Measurements from ENCODE around the gene LOXL3. TPM values are rescaled to one million over a fixed set of nuclear protein-coding genes. Genes with fewer than 3 reads are reported as not detected.

Gene LOXL3
- 0.32 to 0.65 TPM (median 0.45 TPM) in 5 replicates for total RNA-seq (2022; extraction: Qiagen RNA extraction; ENCODE audit: low read depth)

GRCh38 chr2:74553892-74554819, at the start of gene LOXL3, which contains the start of gene DOK1:
Gene LOXL3, minus strand, starts transcription at chr2:74553942. Its CDS starts 1,308 bp downstream, at chr2:74552634.
Gene DOK1, plus strand, starts transcription at chr2:74554720. Its CDS starts 35 bp downstream, at chr2:74554755.

DNA sequence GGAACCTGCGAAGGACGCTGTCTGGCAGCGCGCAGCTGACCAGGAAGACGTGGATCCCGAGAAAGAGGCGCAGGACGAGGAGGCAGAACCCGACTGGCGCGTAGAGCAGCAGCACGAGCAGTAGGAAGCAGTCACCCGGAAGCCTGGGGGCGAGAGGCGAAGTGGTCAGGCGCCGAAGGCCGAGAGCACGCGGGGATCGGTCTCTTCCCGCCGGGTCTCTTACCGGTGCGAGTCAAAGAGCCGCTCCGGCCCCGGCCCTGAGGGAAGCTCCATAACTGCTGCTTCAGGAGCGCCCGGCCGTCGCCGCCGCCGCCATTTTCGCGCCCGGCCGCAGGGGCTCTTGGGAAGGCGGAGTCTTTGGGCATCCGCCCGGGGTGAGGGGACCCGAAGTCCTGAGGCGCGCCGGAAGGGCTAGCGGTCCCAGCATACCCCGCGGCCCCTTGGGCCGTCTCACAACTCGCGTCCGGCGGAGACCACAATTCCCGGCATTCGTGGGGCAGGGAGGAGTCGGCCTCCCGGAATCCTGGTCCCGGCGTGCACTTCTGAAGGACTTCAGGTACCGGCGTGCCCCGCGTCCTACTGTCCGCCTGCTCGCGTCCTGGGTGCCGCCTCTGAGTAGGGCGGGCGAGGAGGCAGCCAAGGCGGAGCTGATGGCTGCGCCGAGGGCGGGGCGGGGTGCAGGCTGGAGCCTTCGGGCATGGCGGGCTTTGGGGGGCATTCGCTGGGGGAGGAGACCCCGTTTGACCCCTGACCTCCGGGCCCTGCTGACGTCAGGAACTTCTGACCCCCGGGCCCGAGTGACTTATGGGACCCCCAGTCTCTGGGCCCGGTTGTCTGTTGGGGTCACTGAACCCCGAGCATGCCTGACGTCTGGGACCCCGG, 24.1 kb downstream of the LOXL3 start, which contains the start of the genes AUP1 and HTRA2:
AUP1 (minus strand) TSS at position 350 of the 882 bp plus-strand sequence; CDS start at position 273, 77 bp downstream.
HTRA2 (plus strand) TSS at position 577 of the 882 bp plus-strand sequence; CDS start at position 651, 74 bp downstream.

GRCh38 chr2:74525717-74526648, 27.8 kb downstream of the LOXL3 start, which contains the start of gene DQX1:
Gene DQX1, minus strand, starts transcription at chr2:74526231. Its CDS starts 502 bp downstream, at chr2:74525729.

GRCh38 chr2:74514368-74515270, 39.1 kb downstream of the LOXL3 start, which contains the start of gene TLX2:
Gene TLX2, plus strand, starts transcription at chr2:74514450. Its CDS starts 357 bp downstream, at chr2:74514807.

DNA sequence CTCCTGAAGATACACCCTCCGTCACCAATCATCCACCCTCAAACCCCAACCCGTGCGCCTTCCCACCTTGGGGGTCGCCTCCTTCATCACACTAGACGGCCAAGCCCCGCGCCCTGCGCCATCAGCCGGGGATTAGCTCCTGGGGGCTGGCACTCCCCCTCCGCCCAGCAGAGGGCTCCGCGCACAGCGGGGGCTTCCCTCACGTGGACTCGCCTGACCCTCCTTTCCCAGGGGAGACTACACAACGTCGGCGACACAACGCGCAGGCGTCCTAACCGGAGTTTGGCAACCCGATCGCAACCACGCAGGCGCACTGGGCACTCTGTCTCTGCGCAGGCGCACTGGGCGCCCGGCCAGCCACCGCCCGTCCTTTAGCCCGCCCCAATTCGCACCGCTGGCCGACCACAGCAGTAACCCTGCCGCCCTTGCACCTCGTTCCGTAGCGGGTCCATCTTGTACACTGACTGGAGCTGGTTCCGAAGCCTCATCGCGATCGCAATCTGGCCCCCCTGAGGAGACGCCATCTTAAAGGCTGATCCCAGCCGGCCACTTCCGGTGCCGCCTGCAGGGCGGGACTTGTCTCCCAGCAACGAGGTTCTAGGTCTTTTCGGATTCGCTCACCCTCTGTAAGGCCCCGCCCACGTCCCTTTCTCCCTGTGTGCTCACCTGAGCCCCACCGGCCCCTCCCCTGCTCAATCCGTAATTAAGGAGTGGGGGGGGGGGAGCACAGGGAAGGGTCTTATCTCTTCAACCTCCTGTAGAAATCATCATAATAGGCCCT, 46.4 kb downstream of the LOXL3 start, which contains the start of gene PCGF1:
PCGF1 (minus strand) TSS at position 551 of the 781 bp plus-strand sequence; CDS start at position 524, 27 bp downstream.

DNA sequence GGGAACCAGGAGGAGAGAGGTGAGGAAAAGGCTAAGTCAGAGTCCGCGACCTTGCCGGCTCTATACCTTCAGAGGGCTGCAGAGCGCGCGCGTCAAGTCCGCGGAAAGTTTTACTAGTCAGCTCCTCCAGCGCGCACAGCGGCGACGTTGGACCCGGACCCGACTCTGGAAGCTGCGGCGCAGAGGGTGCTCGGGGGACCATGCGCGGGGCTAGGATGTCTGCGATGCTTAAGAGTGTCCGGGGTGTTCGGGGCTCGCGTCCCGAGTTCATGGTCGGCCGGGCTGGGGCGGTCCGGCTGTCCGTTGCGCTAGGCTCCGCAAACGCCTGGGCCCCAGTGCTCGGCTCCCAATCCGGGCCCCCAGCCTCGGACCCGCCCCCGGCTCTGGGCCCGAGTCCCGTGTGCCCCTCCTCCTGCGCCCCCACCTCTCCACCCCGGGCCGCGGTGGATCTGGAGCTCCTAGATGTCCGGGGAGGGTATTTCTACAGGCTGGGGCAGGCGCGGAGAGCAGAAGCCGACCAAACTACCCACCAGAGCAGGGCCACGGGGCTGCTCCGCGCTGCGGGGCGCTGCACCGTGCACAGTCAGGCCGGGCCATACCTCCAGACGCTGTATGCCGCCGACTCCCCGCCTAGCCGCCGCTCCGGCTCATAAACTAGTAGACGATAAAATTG, 54.3 kb downstream of the LOXL3 start, which contains the start of gene LBX2:
LBX2 (minus strand) TSS at position 337 of the 673 bp plus-strand sequence; CDS start at position 271, 66 bp downstream.

GRCh38 chr2:74482801-74483674, 70.7 kb downstream of the LOXL3 start, which contains the start of the genes CCDC142 and TTC31:
Gene CCDC142, minus strand, starts transcription at chr2:74482998. Its CDS starts 161 bp downstream, at chr2:74482837.
Gene TTC31, plus strand, starts transcription at chr2:74483081. Its CDS starts 15 bp downstream, at chr2:74483096.

Other genes with a start within 250 kb of the LOXL3 start
- 0.14 to 0.40 TPM (median 0.21 TPM) in 5 replicates for gene SLC4A5, start 210.5 kb downstream of the LOXL3 start, total RNA-seq (2022; extraction: Qiagen RNA extraction; ENCODE audit: low read depth)
- gene DCTN1, start 173.6 kb downstream of the LOXL3 start, total RNA-seq (2022; extraction: Qiagen RNA extraction; ENCODE audit: low read depth) = 101 to 149 TPM (median 140 TPM) in 5 replicates
- gene C2orf81, start 132.3 kb downstream of the LOXL3 start, total RNA-seq (2022; extraction: Qiagen RNA extraction; ENCODE audit: low read depth) = 2.8 to 4.7 TPM (median 3.5 TPM) in 5 replicates
- gene WDR54, start 132.2 kb downstream of the LOXL3 start, total RNA-seq (2022; extraction: Qiagen RNA extraction; ENCODE audit: low read depth) = 72.5 to 92.0 TPM (median 82.3 TPM) in 5 replicates
- 19.2 to 26.3 TPM (median 21.2 TPM) in 5 replicates for gene RTKN, start 112.0 kb downstream of the LOXL3 start, total RNA-seq (2022; extraction: Qiagen RNA extraction; ENCODE audit: low read depth)
- 52.2 to 58.2 TPM (median 54.4 TPM) in 5 replicates for gene INO80B, start 98.9 kb downstream of the LOXL3 start, total RNA-seq (2022; extraction: Qiagen RNA extraction; ENCODE audit: low read depth)
- gene WBP1, start 95.5 kb downstream of the LOXL3 start, total RNA-seq (2022; extraction: Qiagen RNA extraction; ENCODE audit: low read depth) = 51.5 to 88.6 TPM (median 83.1 TPM) in 5 replicates
- 40.8 to 55.0 TPM (median 49.5 TPM) in 5 replicates for gene MOGS, start 88.6 kb downstream of the LOXL3 start, total RNA-seq (2022; extraction: Qiagen RNA extraction; ENCODE audit: low read depth)
- 99.0 to 157 TPM (median 138 TPM) in 5 replicates for gene MRPL53, start 81.3 kb downstream of the LOXL3 start, total RNA-seq (2022; extraction: Qiagen RNA extraction; ENCODE audit: low read depth)
- 12.3 to 16.8 TPM (median 15.4 TPM) in 5 replicates for gene CCDC142, start 70.9 kb downstream of the LOXL3 start, total RNA-seq (2022; extraction: Qiagen RNA extraction; ENCODE audit: low read depth)
- 15.1 to 18.4 TPM (median 15.3 TPM) in 5 replicates for gene TTC31, start 70.9 kb downstream of the LOXL3 start, total RNA-seq (2022; extraction: Qiagen RNA extraction; ENCODE audit: low read depth)
- 3.0 to 4.0 TPM (median 3.5 TPM) in 5 replicates for gene LBX2, start 54.3 kb downstream of the LOXL3 start, total RNA-seq (2022; extraction: Qiagen RNA extraction; ENCODE audit: low read depth)
- 33.4 to 36.3 TPM (median 35.3 TPM) in 5 replicates for gene PCGF1, start 46.2 kb downstream of the LOXL3 start, total RNA-seq (2022; extraction: Qiagen RNA extraction; ENCODE audit: low read depth)
- gene TLX2, start 39.5 kb downstream of the LOXL3 start, total RNA-seq (2022; extraction: Qiagen RNA extraction; ENCODE audit: low read depth) = 0.12 to 0.54 TPM (median 0.29 TPM) in 5 replicates
- 0.09 to 0.22 TPM (median 0.13 TPM) in 5 replicates for gene DQX1, start 27.7 kb downstream of the LOXL3 start, total RNA-seq (2022; extraction: Qiagen RNA extraction; ENCODE audit: low read depth)
- gene AUP1, start 24.2 kb downstream of the LOXL3 start, total RNA-seq (2022; extraction: Qiagen RNA extraction; ENCODE audit: low read depth) = 194 to 263 TPM (median 246 TPM) in 5 replicates
- 32.0 to 46.8 TPM (median 42.8 TPM) in 5 replicates for gene HTRA2, start 24.0 kb downstream of the LOXL3 start, total RNA-seq (2022; extraction: Qiagen RNA extraction; ENCODE audit: low read depth)
- 3.5 to 5.9 TPM (median 4.2 TPM) in 5 replicates for gene DOK1, start 778 bp upstream of the LOXL3 start, total RNA-seq (2022; extraction: Qiagen RNA extraction; ENCODE audit: low read depth)
- gene M1AP, start 94.4 kb upstream of the LOXL3 start, total RNA-seq (2022; extraction: Qiagen RNA extraction; ENCODE audit: low read depth) = not detected in 5 replicates
- gene SEMA4F, start 100.3 kb upstream of the LOXL3 start, total RNA-seq (2022; extraction: Qiagen RNA extraction; ENCODE audit: low read depth) = 8.8 to 11.7 TPM (median 9.6 TPM) in 5 replicates